Measurements from ENCODE around the gene SYNJ1.

SYNJ1 gene

DNA sequence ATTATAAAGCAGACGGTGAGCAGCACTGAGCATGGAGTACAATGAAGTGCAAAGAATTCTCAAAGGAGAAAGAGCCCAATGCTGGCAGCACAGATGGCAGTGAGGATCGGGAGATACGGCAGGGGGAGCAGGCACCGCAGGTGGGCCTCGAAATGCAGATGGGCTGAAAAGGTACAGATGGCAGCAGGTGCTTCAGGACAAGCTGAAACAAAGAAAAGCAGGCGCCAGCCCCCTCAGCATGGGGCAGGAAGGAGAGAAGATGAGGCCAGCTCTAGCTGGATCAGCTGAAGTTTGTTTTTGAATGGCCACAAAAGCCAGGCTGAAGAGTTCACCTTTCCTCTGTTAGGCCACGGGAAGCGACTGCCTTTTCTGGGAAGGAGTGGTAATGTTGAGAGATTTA, 123.3 kb downstream of the SYNJ1 start:
- TF ChIP-seq, protein P1, sequence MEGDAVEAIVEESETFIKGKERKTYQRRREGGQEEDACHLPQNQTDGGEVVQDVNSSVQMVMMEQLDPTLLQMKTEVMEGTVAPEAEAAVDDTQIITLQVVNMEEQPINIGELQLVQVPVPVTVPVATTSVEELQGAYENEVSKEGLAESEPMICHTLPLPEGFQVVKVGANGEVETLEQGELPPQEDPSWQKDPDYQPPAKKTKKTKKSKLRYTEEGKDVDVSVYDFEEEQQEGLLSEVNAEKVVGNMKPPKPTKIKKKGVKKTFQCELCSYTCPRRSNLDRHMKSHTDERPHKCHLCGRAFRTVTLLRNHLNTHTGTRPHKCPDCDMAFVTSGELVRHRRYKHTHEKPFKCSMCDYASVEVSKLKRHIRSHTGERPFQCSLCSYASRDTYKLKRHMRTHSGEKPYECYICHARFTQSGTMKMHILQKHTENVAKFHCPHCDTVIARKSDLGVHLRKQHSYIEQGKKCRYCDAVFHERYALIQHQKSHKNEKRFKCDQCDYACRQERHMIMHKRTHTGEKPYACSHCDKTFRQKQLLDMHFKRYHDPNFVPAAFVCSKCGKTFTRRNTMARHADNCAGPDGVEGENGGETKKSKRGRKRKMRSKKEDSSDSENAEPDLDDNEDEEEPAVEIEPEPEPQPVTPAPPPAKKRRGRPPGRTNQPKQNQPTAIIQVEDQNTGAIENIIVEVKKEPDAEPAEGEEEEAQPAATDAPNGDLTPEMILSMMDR (IDR thresholded peaks at IDR 0.05; ENCODE audit: borderline replicate concordance, insufficient read depth, low read depth, low read length): no peak
- no peak overlapping the region for H3K4me3 ChIP-seq (ENCODE audit: low read depth, low read length)

DNA sequence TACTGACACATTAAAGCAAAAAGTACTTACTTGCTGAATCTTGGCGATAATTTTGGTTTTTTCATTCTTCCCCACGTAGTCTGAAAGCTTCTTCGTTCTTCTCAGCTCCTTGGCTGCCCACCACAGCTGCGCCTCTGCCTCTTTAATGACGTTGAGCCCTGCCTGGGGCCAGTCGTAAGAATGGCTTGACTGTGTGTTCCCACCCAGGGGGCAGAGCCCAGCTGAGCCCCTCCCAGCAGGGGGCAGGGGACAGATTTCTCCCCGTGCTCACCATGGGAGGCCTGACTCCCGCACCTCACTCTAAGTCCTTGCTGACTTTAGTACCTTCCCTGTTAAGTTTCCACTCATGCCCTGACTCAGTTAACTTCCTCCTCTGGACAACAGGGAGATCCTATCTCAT, 124.7 kb downstream of the SYNJ1 start:
- TF ChIP-seq, protein P1 (IDR thresholded peaks at IDR 0.05; ENCODE audit: borderline replicate concordance, insufficient read depth, low read depth, low read length): no peak
- H3K4me3 ChIP-seq (ENCODE audit: low read depth, low read length): no peak overlapping the region

DNA sequence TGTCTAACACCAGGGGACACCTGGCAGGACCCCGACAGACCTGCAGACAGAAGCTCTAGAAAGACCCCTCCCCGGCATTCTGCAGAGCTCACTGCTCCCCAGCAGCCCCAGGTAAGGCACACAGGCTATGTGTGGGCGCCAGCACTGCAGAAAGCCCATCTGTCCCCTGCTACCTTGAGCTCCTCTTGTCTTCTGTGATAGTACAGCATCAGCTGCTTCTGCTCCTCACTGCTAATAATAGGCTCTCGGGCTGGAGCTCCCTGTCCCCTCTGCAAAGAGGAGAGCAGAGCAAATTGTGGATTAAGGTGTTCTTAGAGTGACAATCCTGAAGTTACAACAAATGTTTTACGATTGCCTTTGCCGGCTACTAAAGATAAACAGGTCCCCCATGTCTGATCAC, 125.7 kb downstream of the SYNJ1 start:
- H3K4me3 ChIP-seq (ENCODE audit: low read depth, low read length): no peak overlapping the region
- TF ChIP-seq, protein P1 (IDR thresholded peaks at IDR 0.05; ENCODE audit: borderline replicate concordance, insufficient read depth, low read depth, low read length): no peak

DNA sequence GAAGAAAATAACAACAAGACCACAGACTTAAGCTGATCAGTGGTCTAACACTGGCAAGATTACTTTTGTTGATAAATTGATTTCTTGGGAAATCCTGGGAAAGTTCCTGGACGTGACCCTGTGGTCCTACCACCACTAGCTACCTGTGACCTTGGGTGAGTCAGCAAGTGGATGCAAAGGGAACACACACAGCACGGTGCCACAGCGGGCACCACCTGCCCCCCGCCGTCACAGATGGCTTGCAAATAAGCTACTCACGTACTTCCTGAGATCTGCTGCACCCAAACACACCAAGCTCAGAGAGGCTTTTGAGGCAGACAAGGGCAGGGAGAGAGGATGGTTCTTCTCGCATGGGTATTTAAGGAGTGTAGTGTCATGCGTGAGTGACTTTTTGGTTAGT, 128.3 kb downstream of the SYNJ1 start:
- TF ChIP-seq, protein P1 (IDR thresholded peaks at IDR 0.05; ENCODE audit: borderline replicate concordance, insufficient read depth, low read depth, low read length): no peak
- no peak overlapping the region for H3K4me3 ChIP-seq (ENCODE audit: low read depth, low read length)

DNA sequence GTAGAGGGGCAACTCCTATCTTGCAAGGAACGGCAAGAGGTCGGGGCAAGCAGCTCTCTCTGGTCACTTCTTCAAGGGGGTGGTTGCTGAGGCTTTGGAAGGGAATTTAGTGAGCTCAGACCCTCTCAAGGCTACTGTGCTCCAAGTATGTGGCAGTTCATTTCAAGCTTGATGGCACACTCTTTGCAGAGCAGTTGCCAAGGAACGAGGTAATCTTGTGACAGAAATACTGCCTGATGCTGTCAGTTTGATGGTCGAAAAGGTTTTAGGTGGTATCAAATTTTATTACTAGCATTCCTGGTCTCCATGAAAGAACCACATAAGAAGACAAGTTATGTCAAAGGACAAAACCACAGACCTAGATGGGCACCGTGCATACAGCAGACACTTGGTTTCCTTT, 128.7 kb downstream of the SYNJ1 start:
- TF ChIP-seq, protein P1 (IDR thresholded peaks at IDR 0.05; ENCODE audit: borderline replicate concordance, insufficient read depth, low read depth, low read length): no peak
- H3K4me3 ChIP-seq (ENCODE audit: low read depth, low read length): no peak overlapping the region

DNA sequence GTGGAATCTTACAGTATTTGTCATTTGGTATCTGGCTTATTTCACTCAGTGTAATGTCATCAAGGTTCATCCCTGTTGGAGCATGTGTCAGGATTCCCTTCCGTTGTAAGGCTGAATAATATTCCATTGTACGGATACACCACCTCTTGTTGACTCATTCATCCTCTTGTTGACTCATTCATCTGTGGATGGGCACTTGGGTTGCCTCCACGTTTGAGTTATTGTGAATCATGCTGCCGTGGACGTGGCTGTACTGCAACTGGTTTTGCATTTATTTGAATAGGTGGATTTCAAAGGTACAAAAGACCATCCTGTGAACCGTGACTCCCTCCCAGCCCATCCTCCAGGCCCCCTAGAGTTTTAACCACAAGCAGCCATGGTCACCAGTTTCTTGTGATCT, 130.6 kb downstream of the SYNJ1 start:
- TF ChIP-seq, protein P1 (IDR thresholded peaks at IDR 0.05; ENCODE audit: borderline replicate concordance, insufficient read depth, low read depth, low read length): no peak
- H3K4me3 ChIP-seq (ENCODE audit: low read depth, low read length): no peak overlapping the region

DNA sequence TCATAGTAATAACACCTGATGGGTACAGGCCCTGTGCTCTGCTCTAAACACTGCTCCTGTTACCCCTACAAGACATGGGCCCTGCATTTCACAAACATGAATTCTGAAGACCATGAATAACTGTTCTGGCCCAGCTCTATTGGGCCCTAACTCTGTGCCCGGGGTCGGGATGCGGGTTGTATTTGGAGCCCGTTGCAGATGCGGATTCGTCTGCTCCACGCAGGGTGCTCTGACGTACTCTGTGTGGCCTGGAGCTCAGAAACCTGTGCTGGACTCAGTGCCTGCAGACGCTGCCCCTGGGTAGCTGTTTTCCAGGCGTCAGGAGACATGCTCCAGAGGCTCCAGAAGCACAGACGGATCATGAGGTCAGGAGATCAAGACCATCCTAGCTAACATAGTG, 132.4 kb downstream of the SYNJ1 start:
- no peak overlapping the region for H3K4me3 ChIP-seq (ENCODE audit: low read depth, low read length)
- TF ChIP-seq, protein P1 (IDR thresholded peaks at IDR 0.05; ENCODE audit: borderline replicate concordance, insufficient read depth, low read depth, low read length): no peak
